Common myeloid progenitor, CD34-positive (primary cell): Measurements from ENCODE around the gene LIMCH1.
A peak's percentile ranks its signal among the peaks of the same experiment; 100 is the strongest.

Experiments
- CTCF ChIA-PET: fragments of 350-600 bp; sonication (Branson Sonifier 250); formaldehyde crosslinking; loops from one replicate; lab custom pipeline; 2021; ENCODE audit warnings: antibody characterized with exemption; lab: Charles Lee
- POLR2A ChIA-PET: fragments of 350-600 bp; sonication (Branson Sonifier 250); formaldehyde crosslinking; loops from one replicate; lab custom pipeline; 2021; ENCODE audit warnings: antibody characterized with exemption; lab: Charles Lee
- DNase-seq, 3 donors: peaks; one replicate each; pipeline versions ENCODE4 v3.0.0 to v3.0.0-alpha.2; 2013
- H3K27ac ChIP-seq, 2 experiments: 1 replicate in 1 of 2; 2 replicates in 1 of 2; pipeline ENCODE4 v1.7.0; 2013; ENCODE audit warnings: inconsistent platforms in 2 of 2, low read length in 2 of 2, mild to moderate bottlenecking in 2 of 2, low read depth in 1 of 2, moderate library complexity in 1 of 2; ENCODE audit not compliant: severe bottlenecking in 2 of 2, insufficient read depth in 1 of 2, poor library complexity in 1 of 2
- H3K27me3 ChIP-seq, 5 experiments: replicated peaks in 2 of 5; 1 replicate in 3 of 5; 2 replicates in 2 of 5; pipeline versions ENCODE4 v1.6.1 to v1.7.0; 2013; ENCODE audit warnings: low read length in 4 of 5, mild to moderate bottlenecking in 2 of 5, moderate library complexity in 2 of 5, inconsistent platforms in 1 of 5; ENCODE audit not compliant: insufficient read depth in 5 of 5, control insufficient read depth in 4 of 5
- H3K36me3 ChIP-seq, 4 experiments: 1 replicate in 2 of 4; 2 replicates in 2 of 4; pipeline versions ENCODE4 v1.6.1 to v1.7.0; 2013; ENCODE audit warnings: low read length in 3 of 4, control low read depth in 1 of 4, mild to moderate bottlenecking in 1 of 4; ENCODE audit not compliant: control insufficient read depth in 4 of 4, insufficient read depth in 4 of 4
- H3K4me1 ChIP-seq, 4 experiments: 1 replicate in 3 of 4; 2 replicates in 1 of 4; pipeline versions ENCODE4 v1.6.1 to v1.7.1; 2013; ENCODE audit warnings: low read length in 3 of 4, mild to moderate bottlenecking in 3 of 4, control low read depth in 1 of 4, inconsistent platforms in 1 of 4, moderate library complexity in 1 of 4; ENCODE audit not compliant: control insufficient read depth in 4 of 4, insufficient read depth in 4 of 4; ENCODE audit errors: control extremely low read depth in 1 of 4
- H3K4me3 ChIP-seq, 7 experiments: 1 replicate in 4 of 7; 2 replicates in 3 of 7; pipeline versions ENCODE4 v1.5.1 to v1.7.0; 2013; ENCODE audit warnings: mild to moderate bottlenecking in 7 of 7, low read length in 6 of 7, moderate library complexity in 6 of 7, inconsistent platforms in 2 of 7, low read depth in 2 of 7, control low read depth in 1 of 7; ENCODE audit not compliant: insufficient read depth in 4 of 7, control insufficient read depth in 1 of 7; ENCODE audit errors: extremely low read depth in 1 of 7
- H3K9me3 ChIP-seq, 5 experiments: 1 replicate in 4 of 5; 2 replicates in 1 of 5; pipeline versions ENCODE4 v1.6.1 to v1.7.1; 2013; ENCODE audit warnings: low read length in 4 of 5, mild to moderate bottlenecking in 2 of 5, inconsistent platforms in 1 of 5, low read depth in 1 of 5, moderate library complexity in 1 of 5; ENCODE audit not compliant: control insufficient read depth in 4 of 5, insufficient read depth in 2 of 5; ENCODE audit errors: control extremely low read depth in 1 of 5
- WGBS: methylation state at CpG from one replicate; pipeline ENCODE4 v1.1.5; 2013; ENCODE audit not compliant: insufficient coverage; 5-methylcytosine and 5-hydroxymethylcytosine counted together

The LIMCH1 gene

DNA sequence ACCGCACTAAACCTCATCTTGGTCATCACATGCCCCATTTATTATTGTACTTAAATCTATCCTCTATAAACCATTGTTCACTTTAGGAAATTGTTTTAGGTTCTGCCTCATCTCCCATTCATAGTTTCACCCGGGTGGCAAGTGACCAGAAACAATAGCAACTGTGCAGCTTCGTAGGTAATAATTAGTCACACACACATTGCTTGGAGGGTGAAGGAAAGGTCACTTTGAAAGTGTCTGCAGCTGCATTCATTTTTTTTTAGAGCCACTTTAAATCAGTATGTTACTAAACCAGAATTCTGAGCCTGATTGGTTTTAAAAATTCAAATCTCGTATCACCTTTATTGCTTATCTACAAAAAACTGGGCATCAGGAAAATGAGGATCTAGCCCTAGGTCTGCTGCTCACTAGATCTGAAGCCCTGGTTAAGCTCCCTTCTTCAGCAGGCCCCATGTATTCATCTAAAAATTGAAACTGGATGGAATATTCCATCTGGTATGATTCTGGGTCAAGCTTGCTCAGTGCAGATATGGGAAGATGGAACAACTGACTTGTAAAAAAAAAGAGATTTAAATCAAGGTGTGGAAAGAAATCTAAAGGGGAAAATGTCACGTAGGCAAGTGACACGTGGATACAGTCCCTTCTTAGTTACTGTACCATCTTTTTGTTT lies 62.4 kb downstream of the LIMCH1 start:
- Histone ChIP-seq H3K9me3 (peaks cover 0 to 1% (median 0%) of the 10 kb centered on the region in 5 experiments), H3K4me1 (peaks cover 0 to 11% (median 6%) of the 10 kb centered on the region in 4 experiments), H3K27ac (no peak overlapping the region), H3K36me3 (no peaks in the 10 kb centered on the region), H3K27me3 (no peaks in the 10 kb centered on the region), H3K4me3 (no peak overlapping the region)
- DNase-seq = no peak
- CTCF ChIA-PET = interaction anchor here (0.7 to 1.1 kb wide), 2 partner anchors 21 to 342 kb away, joined by 3 read pairs; no protein-coding TSS in a partner anchor
- POLR2A ChIA-PET = no interaction called here
- WGBS = 88% methylated on average over 5 of the region's 6 CpGs

DNA sequence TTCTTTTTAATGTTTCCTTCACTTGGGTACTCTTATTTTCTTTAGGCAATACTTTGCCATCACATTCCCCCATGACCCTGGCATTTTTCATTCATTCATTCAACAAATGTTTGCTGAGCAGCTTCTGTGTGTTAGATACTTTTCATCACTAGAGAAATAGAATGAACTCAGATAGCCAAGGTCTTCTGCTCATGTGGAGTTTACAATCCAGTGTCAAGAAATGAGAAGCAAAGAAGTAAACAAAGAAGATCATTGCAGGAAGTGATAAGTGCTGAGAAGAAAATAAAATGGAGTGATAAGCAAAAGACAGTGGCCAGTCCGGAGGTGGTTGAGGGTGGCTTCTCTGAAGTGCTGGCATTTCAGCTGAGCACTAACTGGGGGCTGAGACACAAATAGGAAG lies 63.1 kb downstream of the LIMCH1 start:
- DNase-seq = no peak
- no peaks in the 10 kb centered on the region for H3K27me3 ChIP-seq
- peaks cover 0 to 1% (median 0%) of the 10 kb centered on the region in 5 experiments for H3K9me3 ChIP-seq
- POLR2A ChIA-PET = no interaction called here
- 22% methylated on average over 1 of the region's 1 CpG for WGBS
- peaks cover 0 to 11% (median 6%) of the 10 kb centered on the region in 4 experiments for H3K4me1 ChIP-seq
- H3K27ac ChIP-seq = no peak overlapping the region
- H3K36me3 ChIP-seq = no peaks in the 10 kb centered on the region
- CTCF ChIA-PET = interaction anchor here (0.7 to 1.0 kb wide), 2 partner anchors 17 to 343 kb away, joined by 3 read pairs; no protein-coding TSS in a partner anchor
- H3K4me3 ChIP-seq = peak overlapping the region in 1 of 7 experiments; percentile 24

DNA sequence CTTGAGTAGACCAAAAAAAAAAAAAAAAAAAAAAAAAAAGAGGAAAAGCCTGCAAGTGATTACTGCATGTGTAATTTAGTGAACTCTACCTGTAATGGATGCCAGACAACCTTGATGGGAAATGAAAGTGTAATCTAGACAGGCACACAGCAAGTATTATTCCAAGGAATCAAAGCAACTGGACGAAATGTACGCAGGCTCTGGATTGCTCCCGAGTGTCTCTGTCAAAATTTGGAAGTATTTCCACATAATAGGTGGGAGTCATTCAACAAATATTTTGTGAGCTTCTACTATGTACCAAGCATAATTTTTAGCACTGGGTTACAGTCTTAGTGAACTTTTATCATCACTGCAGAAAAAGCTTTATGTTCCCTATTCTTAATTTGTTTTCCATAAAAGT lies 64.2 kb downstream of the LIMCH1 start:
- H3K36me3 ChIP-seq = no peaks in the 10 kb centered on the region
- no peak overlapping the region for H3K27ac ChIP-seq
- DNase-seq = no peak
- ChIA-PET CTCF (interaction anchor here (1.0 to 1.1 kb wide), 2 partner anchors 8 to 16 kb away, joined by 3 read pairs; no protein-coding TSS in a partner anchor), POLR2A (no interaction called here)
- H3K27me3 ChIP-seq = no peaks in the 10 kb centered on the region
- H3K4me3 ChIP-seq = no peak overlapping the region
- H3K4me1 ChIP-seq = peaks cover 0 to 11% (median 6%) of the 10 kb centered on the region in 4 experiments
- H3K9me3 ChIP-seq = no peaks in the 10 kb centered on the region
- 100% methylated on average over 3 of the region's 3 CpGs for WGBS

DNA sequence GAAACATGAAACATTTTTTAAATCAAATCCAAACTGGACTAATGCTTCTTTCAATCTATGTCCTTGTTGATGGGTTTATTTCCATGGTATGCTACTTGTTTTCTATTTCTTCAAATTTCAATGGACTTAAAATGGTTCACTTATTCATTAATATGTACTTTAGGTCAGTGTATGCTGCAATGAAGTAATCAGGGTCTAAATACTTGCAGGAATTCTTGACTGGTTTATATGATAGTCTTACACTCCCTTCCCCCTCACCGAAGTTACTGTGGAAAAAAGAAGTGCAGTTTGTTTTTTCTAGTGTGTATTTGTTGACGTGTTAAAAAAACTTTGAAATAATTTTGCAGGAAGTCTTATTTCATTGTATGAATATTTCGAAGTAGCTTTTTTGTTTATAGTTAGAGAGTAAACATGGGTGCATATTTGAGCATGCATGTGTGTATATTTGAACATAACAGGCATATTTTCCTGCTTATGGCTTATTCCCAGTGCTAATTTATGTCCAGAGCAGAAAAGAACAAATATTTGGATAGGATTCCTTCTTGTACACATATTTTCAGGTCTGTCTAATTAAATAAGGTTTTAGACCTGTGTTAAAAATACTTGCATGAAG lies 65.0 kb downstream of the LIMCH1 start:
- no peaks in the 10 kb centered on the region for H3K36me3 ChIP-seq
- H3K4me3 ChIP-seq = no peak overlapping the region
- H3K4me1 ChIP-seq = peaks cover 0 to 11% (median 6%) of the 10 kb centered on the region in 4 experiments
- H3K27ac ChIP-seq = no peak overlapping the region
- CTCF ChIA-PET = interaction anchor here (0.6 to 1.1 kb wide), 2 partner anchors 7 to 11 kb away, joined by 3 to 4 read pairs; no protein-coding TSS in a partner anchor
- POLR2A ChIA-PET = no interaction called here
- 100% methylated on average over 1 of the region's 3 CpGs for WGBS
- H3K9me3 ChIP-seq = no peaks in the 10 kb centered on the region
- no peaks in the 10 kb centered on the region for H3K27me3 ChIP-seq
- DNase-seq = no peak

DNA sequence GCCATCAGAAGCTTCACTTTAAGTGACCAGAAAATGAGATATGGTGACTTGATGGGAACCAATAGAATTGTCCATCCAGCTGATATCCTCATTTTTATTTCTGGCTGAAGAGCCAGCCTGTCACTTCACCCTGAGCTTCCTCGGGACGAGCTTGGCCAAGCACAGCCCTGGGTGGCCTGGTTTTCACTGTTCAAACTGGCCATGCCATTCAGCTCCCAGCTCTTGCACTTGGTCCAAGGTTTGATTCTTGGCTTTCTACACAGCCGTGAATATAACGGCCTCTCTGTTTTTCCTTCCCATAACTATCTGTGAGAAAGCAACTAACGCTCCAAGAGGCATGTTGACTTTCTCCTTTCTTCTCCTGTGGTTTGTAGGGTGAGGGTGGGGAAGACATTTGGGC lies 71.9 kb downstream of the LIMCH1 start:
- no peak for DNase-seq
- no peak overlapping the region for H3K27ac ChIP-seq
- H3K9me3 ChIP-seq = no peaks in the 10 kb centered on the region
- H3K4me3 ChIP-seq = no peak overlapping the region
- CTCF ChIA-PET = interaction anchor here (0.6 to 1.1 kb wide), 4 partner anchors 8 to 72 kb away, joined by 3 read pairs; partner anchors contain the start of gene LIMCH1
- 100% methylated on average over 5 of the region's 5 CpGs for WGBS
- POLR2A ChIA-PET = no interaction called here
- H3K4me1 ChIP-seq = peaks cover 0 to 4% (median 0%) of the 10 kb centered on the region in 4 experiments
- H3K36me3 ChIP-seq = peaks cover 0 to 3% (median 1%) of the 10 kb centered on the region in 4 experiments
- no peaks in the 10 kb centered on the region for H3K27me3 ChIP-seq

DNA sequence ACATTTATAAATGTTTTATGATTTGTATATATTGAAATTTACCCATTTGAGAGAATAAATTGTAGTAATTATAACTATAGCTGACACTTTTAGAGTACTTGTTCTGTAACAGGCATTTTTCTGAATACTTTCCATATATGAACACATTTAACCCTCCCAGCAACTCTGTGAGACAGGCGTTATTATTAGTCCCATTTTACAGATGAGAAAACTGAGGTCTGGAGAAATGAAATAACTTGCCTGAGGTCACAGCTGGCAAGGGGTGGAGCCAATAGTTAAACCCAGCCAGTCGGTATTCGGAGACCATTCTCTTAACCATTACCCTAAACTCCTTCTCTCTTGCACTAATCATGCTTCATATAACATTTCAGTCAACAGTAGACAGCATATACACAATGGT lies 72.5 kb downstream of the LIMCH1 start:
- Histone ChIP-seq H3K9me3 (no peaks in the 10 kb centered on the region), H3K27me3 (no peaks in the 10 kb centered on the region), H3K4me3 (no peak overlapping the region), H3K36me3 (peaks cover 0 to 5% (median 1%) of the 10 kb centered on the region in 4 experiments), H3K27ac (no peak overlapping the region), H3K4me1 (peaks cover 0 to 4% (median 0%) of the 10 kb centered on the region in 4 experiments)
- no peak for DNase-seq
- 100% methylated on average over 3 of the region's 3 CpGs for WGBS
- ChIA-PET CTCF (interaction anchor here (0.6 to 0.9 kb wide), 3 partner anchors 8 to 30 kb away, joined by 3 read pairs; no protein-coding TSS in a partner anchor), POLR2A (no interaction called here)
